HFFc6 (cell line): ENCODE data around the gene CNTNAP5. TPM values are rescaled to one million over a fixed set of nuclear protein-coding genes. Genes with fewer than 3 reads are reported as not detected.

Experiments used
- DNase-seq: peaks from one replicate; pipeline ENCODE4 v3.0.0-alpha.2; 2018
- H3K27ac Mint-ChIP-seq: 2 replicates; pipeline ENCODE4 v1.8.0; 2020; ENCODE audit warnings: mild to moderate bottlenecking, mixed read lengths
- H3K27me3 Mint-ChIP-seq: 2 replicates; pipeline ENCODE4 v1.8.0; 2021; ENCODE audit warnings: mild to moderate bottlenecking, moderate library complexity, mixed read lengths; ENCODE audit not compliant: insufficient read depth
- H3K36me3 Mint-ChIP-seq: 2 replicates; pipeline ENCODE4 v1.8.0; 2021; ENCODE audit warnings: low read depth, mixed read lengths
- H3K4me1 Mint-ChIP-seq: 2 replicates; pipeline ENCODE4 v1.8.0; 2020; ENCODE audit warnings: low read depth, mixed read lengths
- H3K4me3 Mint-ChIP-seq: 2 replicates; pipeline ENCODE4 v1.8.0; 2020; ENCODE audit warnings: mild to moderate bottlenecking, moderate library complexity, mixed read lengths
- H3K9me3 Mint-ChIP-seq: 2 replicates; pipeline ENCODE4 v1.8.0; 2020; ENCODE audit warnings: mild to moderate bottlenecking, mixed read lengths
- CTCF ChIP-seq: fragments of 200-600 bp; sonication (generic); IDR thresholded peaks from 2 replicates; pipeline ENCODE4 v1.5.0; 2021; ENCODE audit warnings: antibody characterized with exemption, mild to moderate bottlenecking
- total RNA-seq, 6 experiments: library from RNA; stranded (reverse); fragmentation: NEBNext Ultra II Directional; extraction: Animal tissue kit (Norgen Biotek cat#: 25700); gene quantifications; 2 replicates in 1 of 6; 3 replicates in 5 of 6; pipeline ENCODE4 v1.2.3, GENCODE V29; 2021

The CNTNAP5 gene
- total RNA-seq, 6 experiments from 2014 or later = not detected

- no peak overlapping the region for H3K4me3 Mint-ChIP-seq
- no peaks in the 10 kb centered on the region; the same call in 1 of the 2 replicates for H3K27me3 Mint-ChIP-seq
- no peak for DNase-seq
- peaks cover 44% of the 10 kb centered on the region for H3K9me3 Mint-ChIP-seq
- no peaks in the 10 kb centered on the region for H3K36me3 Mint-ChIP-seq
- no peak overlapping the region for H3K27ac Mint-ChIP-seq
- TF ChIP-seq CTCF = no peak
- H3K4me1 Mint-ChIP-seq = no peaks in the 10 kb centered on the region
Observed at GRCh38 chr2:124161542-124161941, 136.5 kb downstream of the CNTNAP5 start.

GRCh38 chr2:124162256-124162655, 137.2 kb downstream of the CNTNAP5 start:
- Mint-ChIP-seq H3K36me3 (no peaks in the 10 kb centered on the region), H3K9me3 (peaks cover 50% of the 10 kb centered on the region), H3K27me3 (no peaks in the 10 kb centered on the region; the same call in 1 of the 2 replicates), H3K4me3 (no peak overlapping the region), H3K27ac (no peak overlapping the region), H3K4me1 (no peaks in the 10 kb centered on the region)
- no peak for TF ChIP-seq CTCF
- DNase-seq = no peak

GRCh38 chr2:124163840-124164239, 138.8 kb downstream of the CNTNAP5 start:
- DNase-seq = no peak
- Mint-ChIP-seq H3K36me3 (no peaks in the 10 kb centered on the region), H3K9me3 (peaks cover 47% of the 10 kb centered on the region), H3K4me3 (no peak overlapping the region), H3K4me1 (no peaks in the 10 kb centered on the region), H3K27me3 (no peaks in the 10 kb centered on the region; the same call in 1 of the 2 replicates), H3K27ac (no peak overlapping the region)
- no peak for TF ChIP-seq CTCF

GRCh38 chr2:124165698-124166097, 140.6 kb downstream of the CNTNAP5 start:
- H3K27me3 Mint-ChIP-seq = no peaks in the 10 kb centered on the region; the same call in 1 of the 2 replicates
- no peaks in the 10 kb centered on the region for H3K4me1 Mint-ChIP-seq
- no peak for DNase-seq
- no peak overlapping the region for H3K4me3 Mint-ChIP-seq
- no peak for TF ChIP-seq CTCF
- no peaks in the 10 kb centered on the region; the same call in 1 of the 2 replicates for H3K36me3 Mint-ChIP-seq
- H3K27ac Mint-ChIP-seq = no peak overlapping the region
- peaks cover 60% of the 10 kb centered on the region for H3K9me3 Mint-ChIP-seq

- Mint-ChIP-seq H3K9me3 (peaks cover 50% of the 10 kb centered on the region), H3K4me1 (no peaks in the 10 kb centered on the region), H3K36me3 (no peaks in the 10 kb centered on the region; the same call in 1 of the 2 replicates), H3K4me3 (no peak overlapping the region), H3K27me3 (no peaks in the 10 kb centered on the region), H3K27ac (no peak overlapping the region)
- no peak for DNase-seq
- TF ChIP-seq CTCF = no peak
Observed at GRCh38 chr2:124171472-124172063, 146.5 kb downstream of the CNTNAP5 start.
